ENCODE measurements around the gene PJVK.

The PJVK gene

GRCh38 chr2:178478130-178478438, 26.9 kb downstream of the PJVK start:
- Histone ChIP-seq H3K4me2 (ENCODE audit: low read depth, low read length) (peak overlapping the region; percentile 63; the same call in 1 of the 2 replicates), H3F3A (ENCODE audit: insufficient read depth, low read length) (peaks cover 25% of the 10 kb centered on the region), H3K36me3 (replicated peaks; ENCODE audit: insufficient read depth, low read length) (no peaks in the 10 kb centered on the region), H3K9ac (ENCODE audit: low read length) (peak overlapping the region; percentile 73), H3K9me3 (replicated peaks; ENCODE audit: insufficient read depth, low read length) (no peaks in the 10 kb centered on the region), H3K27me3 (replicated peaks; ENCODE audit: insufficient read depth, low read length) (no peaks in the 10 kb centered on the region), H3K4me1 (ENCODE audit: low read length) (peaks cover 25% of the 10 kb centered on the region), H4K20me1 (ENCODE audit: insufficient read depth, low read length) (no peaks in the 10 kb centered on the region), H3K9me2 (replicated peaks; ENCODE audit: insufficient read depth, low read length) (no peaks in the 10 kb centered on the region), H3K4me3 (ENCODE audit: low read length) (peak overlapping the region; percentile 73), H3K27ac (ENCODE audit: low read length) (peak overlapping the region; percentile 85; the same call in 1 of the 2 replicates), H2AFZ (ENCODE audit: low read length) (peak overlapping the region; percentile 81), H3K79me2 (ENCODE audit: low read length) (peaks cover 25% of the 10 kb centered on the region)
- TF ChIP-seq CTCF (IDR thresholded peaks at IDR 0.05; ENCODE audit: low read length) (no peak), EZH2phosphoT487 (IDR thresholded peaks at IDR 0.05; ENCODE audit: low read length) (no peak), EZH2 (optimal IDR thresholded peaks at IDR 0.05; ENCODE audit: low read depth, low read length) (no peak)
- no peak for DNase-seq

- Histone ChIP-seq H3K4me2 (ENCODE audit: low read depth, low read length) (peak within 1 kb of the TSS; percentile 63), H3K9me3 (replicated peaks; ENCODE audit: insufficient read depth, low read length) (no peaks in the 10 kb centered on the region), H3F3A (ENCODE audit: insufficient read depth, low read length) (peaks cover 25% of the 10 kb centered on the region), H3K27me3 (replicated peaks; ENCODE audit: insufficient read depth, low read length) (no peaks in the 10 kb centered on the region), H2AFZ (ENCODE audit: low read length) (peak within 1 kb of the TSS; percentile 81), H3K36me3 (replicated peaks; ENCODE audit: insufficient read depth, low read length) (no peaks in the 10 kb centered on the region), H3K27ac (ENCODE audit: low read length) (peak within 1 kb of the TSS; percentile 85), H3K79me2 (ENCODE audit: low read length) (peaks cover 31% of the 10 kb centered on the region), H3K9ac (ENCODE audit: low read length) (peak within 1 kb of the TSS; percentile 73), H4K20me1 (ENCODE audit: insufficient read depth, low read length) (no peaks in the 10 kb centered on the region), H3K9me2 (replicated peaks; ENCODE audit: insufficient read depth, low read length) (no peaks in the 10 kb centered on the region), H3K4me1 (ENCODE audit: low read length) (peaks cover 25% of the 10 kb centered on the region), H3K4me3 (ENCODE audit: low read length) (peak within 1 kb of the TSS; percentile 73)
- no peak for TF ChIP-seq EZH2phosphoT487 (IDR thresholded peaks at IDR 0.05; ENCODE audit: low read length)
- peak; percentile 87 for TF ChIP-seq CTCF (IDR thresholded peaks at IDR 0.05; ENCODE audit: low read length)
- no peak for TF ChIP-seq EZH2 (optimal IDR thresholded peaks at IDR 0.05; ENCODE audit: low read depth, low read length)
- peak; percentile 88 for DNase-seq
These were observed 27.5 kb downstream of the PJVK start, which contains the start of gene FKBP7 for GRCh38 chr2:178478439-178479274. Gene FKBP7 (minus strand): TSS chr2:178478600. CDS start chr2:178478499, 101 bp downstream.

GRCh38 chr2:178479275-178479616, 28.1 kb downstream of the PJVK start:
- Histone ChIP-seq H3K4me3 (ENCODE audit: low read length) (peak overlapping the region; percentile 73), H3K4me2 (ENCODE audit: low read depth, low read length) (peak overlapping the region; percentile 63), H3K9me3 (replicated peaks; ENCODE audit: insufficient read depth, low read length) (no peaks in the 10 kb centered on the region), H3K9ac (ENCODE audit: low read length) (no peak overlapping the region), H4K20me1 (ENCODE audit: insufficient read depth, low read length) (no peaks in the 10 kb centered on the region), H3K27ac (ENCODE audit: low read length) (peak overlapping the region; percentile 85; the same call in 1 of the 2 replicates), H3K27me3 (replicated peaks; ENCODE audit: insufficient read depth, low read length) (no peaks in the 10 kb centered on the region), H3K36me3 (replicated peaks; ENCODE audit: insufficient read depth, low read length) (no peaks in the 10 kb centered on the region), H2AFZ (ENCODE audit: low read length) (peak overlapping the region; percentile 81), H3K79me2 (ENCODE audit: low read length) (peaks cover 37% of the 10 kb centered on the region), H3K9me2 (replicated peaks; ENCODE audit: insufficient read depth, low read length) (no peaks in the 10 kb centered on the region), H3F3A (ENCODE audit: insufficient read depth, low read length) (peaks cover 25% of the 10 kb centered on the region), H3K4me1 (ENCODE audit: low read length) (peaks cover 25% of the 10 kb centered on the region)
- TF ChIP-seq CTCF (IDR thresholded peaks at IDR 0.05; ENCODE audit: low read length) = no peak
- TF ChIP-seq EZH2 (optimal IDR thresholded peaks at IDR 0.05; ENCODE audit: low read depth, low read length) = no peak
- no peak for DNase-seq
